ENCODE data around the gene LIN7C.

LIN7C gene

GRCh38 chr11:27471589-27472397 is 34.8 kb downstream of the LIN7C start:
- DNase-seq (ENCODE audit: low read depth in 1 of 2, low spot score in 1 of 2): no peak

DNA sequence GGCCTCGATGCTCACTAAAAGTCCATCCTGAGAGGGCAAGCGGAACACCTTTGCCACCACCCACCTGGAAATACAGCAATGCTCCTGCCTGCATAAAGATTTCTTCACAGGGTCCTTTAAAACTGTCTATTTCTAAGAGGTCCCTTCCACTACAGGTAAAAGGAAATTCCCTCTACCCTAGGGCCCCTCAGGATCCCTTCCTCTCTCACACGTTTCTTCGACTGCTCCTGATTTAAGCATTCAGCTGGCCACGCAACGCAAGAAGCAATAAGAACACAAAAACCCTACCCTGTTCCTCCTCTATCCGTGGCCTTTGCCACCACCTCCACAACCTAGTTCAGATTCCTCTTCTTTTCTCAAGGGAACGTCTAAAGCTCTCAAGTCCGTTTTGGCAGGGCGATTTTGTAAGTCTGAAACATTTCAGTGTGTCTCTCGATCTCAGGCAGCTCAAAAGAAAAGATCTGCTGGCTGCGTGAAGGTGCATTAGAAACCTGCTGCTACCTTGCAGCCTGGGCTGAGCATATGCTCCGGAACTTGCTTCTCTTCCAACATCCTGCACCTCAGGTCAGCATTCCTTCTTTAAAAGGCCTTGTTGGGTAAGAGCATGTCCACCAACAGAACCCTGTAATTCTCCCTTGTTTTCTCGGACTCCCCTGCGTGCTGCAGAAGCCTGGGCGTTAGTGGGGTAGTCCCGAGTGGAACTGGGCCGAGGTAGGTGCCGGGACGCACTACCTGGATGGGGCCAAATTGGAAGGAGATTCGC is 35.6 kb downstream of the LIN7C start:
- DNase-seq (ENCODE audit: low read depth in 1 of 2, low spot score in 1 of 2): no peak

GRCh38 chr11:27470166-27470565 is 36.4 kb downstream of the LIN7C start:
- DNase-seq (ENCODE audit: low read depth in 1 of 2, low spot score in 1 of 2): no peak

DNA sequence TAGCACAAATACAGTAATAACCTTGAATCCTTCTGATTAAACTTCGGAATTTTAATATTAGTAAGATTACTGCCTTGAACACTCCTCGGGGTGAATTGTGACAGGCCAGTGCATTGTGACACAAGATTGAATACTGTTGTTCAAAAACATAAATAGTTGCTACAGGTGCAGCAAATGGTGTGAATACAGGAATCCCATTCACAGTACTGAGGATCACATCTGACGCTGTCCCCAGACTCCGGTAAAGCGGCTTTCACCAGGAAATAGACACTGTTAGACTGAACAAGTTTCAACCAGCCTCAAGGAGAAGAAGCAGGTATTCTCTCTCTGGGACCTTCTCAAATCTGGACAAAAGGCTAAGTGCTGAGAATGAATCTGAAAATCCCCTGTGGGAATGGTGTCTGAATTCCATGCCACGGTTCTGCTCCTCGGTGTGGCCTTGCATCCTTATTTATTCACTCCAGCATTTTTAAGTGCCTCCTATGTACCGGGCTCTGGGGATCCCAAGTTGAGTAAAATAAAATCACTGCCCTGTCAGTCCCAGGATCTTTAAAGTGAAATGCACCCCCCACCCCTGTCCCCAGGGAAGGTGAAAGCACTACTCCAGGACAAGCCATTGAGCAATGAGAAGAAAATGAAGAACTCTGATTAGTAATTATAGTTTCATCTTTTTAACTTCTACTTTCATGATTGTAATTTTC is 37.4 kb downstream of the LIN7C start:
- DNase-seq (ENCODE audit: low read depth in 1 of 2, low spot score in 1 of 2): no peak

DNA sequence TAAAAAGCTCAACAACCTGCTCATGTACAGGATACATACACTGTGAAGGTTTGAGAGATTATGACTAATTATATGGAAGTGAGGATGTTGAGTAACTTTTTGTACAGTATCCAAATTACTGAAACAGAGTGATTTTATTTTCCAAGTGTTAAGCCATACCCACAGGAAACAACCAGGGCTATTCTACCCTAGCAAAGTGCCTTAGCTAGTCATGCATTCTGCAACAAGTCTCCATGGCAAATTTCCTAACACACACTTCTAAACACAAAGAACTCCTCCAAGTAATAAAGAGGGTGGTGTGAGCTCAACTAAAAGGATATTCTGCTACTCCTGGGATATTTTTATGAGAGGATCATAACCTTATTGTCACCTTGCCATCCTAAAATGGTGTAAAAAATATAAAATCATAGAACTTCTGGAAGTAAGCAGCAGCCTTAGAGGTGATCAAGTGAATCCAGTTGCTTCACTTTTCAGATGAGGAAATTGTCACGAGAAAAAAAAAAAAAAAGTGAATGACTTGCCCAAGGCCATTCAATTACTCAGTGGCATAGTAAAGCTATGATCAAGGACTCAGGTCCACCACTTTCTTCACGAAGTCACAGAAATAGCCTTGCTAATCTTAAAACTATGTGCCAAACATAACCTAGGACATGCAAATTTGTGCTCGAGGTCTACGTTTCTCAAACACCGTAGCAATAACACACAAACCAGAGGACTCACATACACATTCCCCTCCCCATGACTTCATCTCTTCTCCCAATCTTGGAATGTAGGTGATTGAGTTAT is 38.2 kb downstream of the LIN7C start:
- DNase-seq (ENCODE audit: low read depth in 1 of 2, low spot score in 1 of 2): no peak

DNA sequence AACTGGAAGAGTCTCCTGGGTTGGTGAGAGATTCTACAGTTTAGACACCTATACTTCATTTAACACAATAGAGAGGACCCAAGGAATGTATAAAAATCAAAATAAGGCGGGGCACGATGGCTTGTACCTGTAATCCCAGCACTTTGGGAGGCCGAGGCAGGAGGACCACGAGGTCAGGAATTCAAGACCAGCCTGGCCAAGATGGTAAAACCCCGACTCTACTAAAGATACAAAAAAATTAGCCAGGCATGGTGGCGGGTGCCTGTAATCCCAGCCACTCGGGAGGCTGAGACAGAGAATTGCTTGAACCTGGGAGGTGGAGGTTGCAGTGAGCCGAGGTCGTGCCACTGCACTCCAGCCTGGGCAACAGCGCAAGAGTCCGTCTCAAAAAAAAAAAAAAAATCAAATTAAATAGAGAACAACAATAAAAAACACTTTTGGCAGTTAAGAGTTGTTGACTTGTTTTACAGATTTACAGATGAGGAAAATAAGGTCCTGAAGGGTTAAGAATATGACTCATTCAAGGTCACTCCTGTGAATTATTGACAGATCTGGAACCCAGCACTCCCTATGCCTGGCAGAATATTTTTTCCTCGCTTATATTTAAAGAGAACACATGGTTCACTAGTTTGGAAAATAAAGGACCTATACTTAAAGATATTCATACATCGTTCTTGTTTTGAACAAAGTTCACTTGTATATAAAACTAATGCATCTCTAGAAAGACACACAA is 39.2 kb downstream of the LIN7C start:
- DNase-seq (ENCODE audit: low read depth in 1 of 2, low spot score in 1 of 2): no peak

- no peak for DNase-seq (ENCODE audit: low read depth in 1 of 2, low spot score in 1 of 2)
Measured at GRCh38 chr11:27466363-27466762, 40.2 kb downstream of the LIN7C start.

DNA sequence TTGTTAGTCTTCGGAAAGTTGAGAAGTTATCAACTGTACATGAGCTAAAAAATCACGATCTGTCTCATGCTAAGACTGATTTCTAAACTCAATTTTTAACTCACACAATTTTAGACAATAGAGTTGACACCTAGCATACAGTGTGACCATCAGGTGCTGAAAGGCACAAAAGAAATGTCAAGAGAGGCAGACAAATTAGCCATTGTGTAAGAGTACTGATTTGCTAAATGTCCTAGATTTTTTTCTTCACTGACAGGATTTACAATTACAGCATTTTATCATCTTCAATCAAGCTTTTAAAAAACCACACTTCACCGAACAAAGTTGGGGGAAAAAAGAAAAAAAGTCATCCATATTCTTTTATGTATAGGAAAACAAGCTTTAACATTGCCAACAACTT is 40.9 kb downstream of the LIN7C start:
- DNase-seq (ENCODE audit: low read depth in 1 of 2, low spot score in 1 of 2): no peak

GRCh38 chr11:27464909-27465308 is 41.7 kb downstream of the LIN7C start:
- DNase-seq (ENCODE audit: low read depth in 1 of 2, low spot score in 1 of 2): no peak

- DNase-seq (ENCODE audit: low read depth in 1 of 2, low spot score in 1 of 2): no peak
Measured at GRCh38 chr11:27464289-27464696, 42.3 kb downstream of the LIN7C start.

- DNase-seq (ENCODE audit: low read depth in 1 of 2, low spot score in 1 of 2): no peak
Measured at GRCh38 chr11:27462543-27462942, 44.0 kb downstream of the LIN7C start.

DNA sequence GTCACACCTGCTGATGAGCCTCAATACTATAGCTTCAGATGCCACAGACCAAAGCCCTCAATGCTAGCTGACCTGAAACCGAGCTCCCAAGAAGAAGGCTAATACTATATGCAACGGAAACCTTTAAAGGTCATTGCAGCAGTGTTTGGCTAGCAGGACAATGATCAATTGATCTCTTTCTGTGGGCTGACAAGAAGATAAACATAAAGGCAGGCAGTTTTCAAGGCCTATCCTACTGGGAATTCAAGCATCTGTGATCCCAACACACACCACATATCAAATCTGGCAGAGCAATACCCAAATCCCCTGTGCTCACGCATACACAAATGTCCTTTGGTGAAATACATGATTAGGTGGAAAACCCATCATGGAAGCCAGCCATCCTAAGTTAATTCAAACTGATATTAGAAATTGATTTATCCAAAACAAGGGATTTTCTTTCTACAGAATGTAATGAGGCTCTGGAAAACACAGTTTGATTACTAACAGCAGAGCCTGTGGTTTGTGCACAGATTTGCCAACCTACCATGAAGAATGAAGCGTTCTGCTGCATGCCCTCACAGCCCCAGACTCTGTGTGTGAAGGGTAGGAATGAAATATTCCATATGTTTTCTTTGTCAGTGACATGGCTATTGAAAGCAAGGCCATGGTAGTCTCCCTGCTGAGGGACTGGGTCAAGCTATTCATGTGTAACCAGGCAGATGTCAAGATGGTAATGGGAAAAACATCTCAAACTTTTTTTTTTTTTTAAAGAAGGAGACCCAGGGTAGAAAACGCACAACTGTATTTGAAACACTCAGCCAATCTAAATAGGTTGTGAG is 46.2 kb downstream of the LIN7C start:
- no peak for DNase-seq (ENCODE audit: low read depth in 1 of 2, low spot score in 1 of 2)

DNA sequence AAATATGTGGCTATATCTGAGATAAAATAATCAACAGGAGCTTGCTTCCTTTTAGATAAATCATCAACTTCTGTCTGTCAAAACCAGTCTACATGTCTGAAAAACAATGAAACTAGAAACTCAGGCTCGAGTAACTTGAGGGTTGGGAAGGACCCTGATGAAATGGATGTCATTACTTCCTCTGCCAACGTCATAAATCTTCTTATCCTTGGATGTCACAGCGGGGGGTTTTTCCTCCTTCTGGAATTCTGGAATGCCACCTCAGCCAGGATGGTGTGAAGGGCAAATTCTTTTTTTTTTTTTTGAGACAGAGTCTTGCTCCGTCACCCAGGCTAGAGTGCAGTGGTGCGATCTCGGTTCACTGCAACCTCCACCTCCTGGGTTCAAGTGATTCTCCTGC is 47.4 kb downstream of the LIN7C start:
- DNase-seq (ENCODE audit: low read depth in 1 of 2, low spot score in 1 of 2): no peak

GRCh38 chr11:27458182-27458581 is 48.4 kb downstream of the LIN7C start:
- no peak for DNase-seq (ENCODE audit: low read depth in 1 of 2, low spot score in 1 of 2)

DNA sequence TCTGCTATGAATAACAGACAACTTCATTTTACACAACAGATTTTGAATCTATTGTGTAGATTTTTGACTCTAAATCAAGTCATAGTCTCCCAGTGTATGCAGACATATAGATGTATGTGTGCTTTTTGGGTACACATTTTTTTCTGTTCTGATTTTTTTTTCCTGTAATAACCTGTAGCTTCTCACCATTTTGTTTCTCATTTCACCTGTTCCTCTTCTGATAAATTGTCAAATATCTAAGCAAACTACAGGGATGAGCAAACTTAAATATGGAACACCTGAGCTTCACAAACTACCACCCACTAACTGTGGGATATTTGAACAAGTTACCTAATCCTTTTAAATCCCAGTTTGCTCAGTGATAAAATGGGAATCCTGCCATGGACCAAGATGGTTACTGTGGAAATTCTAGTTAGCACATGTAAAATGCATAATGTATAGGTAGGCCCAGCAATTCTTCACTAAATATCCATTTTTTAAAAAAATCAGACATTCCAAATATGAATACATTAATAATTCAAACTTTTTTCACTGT is 49.7 kb downstream of the LIN7C start:
- no peak for DNase-seq (ENCODE audit: low read depth in 1 of 2, low spot score in 1 of 2)

- no peak for DNase-seq (ENCODE audit: low read depth in 1 of 2, low spot score in 1 of 2)
Measured at GRCh38 chr11:27456140-27456794, 50.3 kb downstream of the LIN7C start.

GRCh38 chr11:27455667-27456066 is 50.9 kb downstream of the LIN7C start:
- no peak for DNase-seq (ENCODE audit: low read depth in 1 of 2, low spot score in 1 of 2)

DNA sequence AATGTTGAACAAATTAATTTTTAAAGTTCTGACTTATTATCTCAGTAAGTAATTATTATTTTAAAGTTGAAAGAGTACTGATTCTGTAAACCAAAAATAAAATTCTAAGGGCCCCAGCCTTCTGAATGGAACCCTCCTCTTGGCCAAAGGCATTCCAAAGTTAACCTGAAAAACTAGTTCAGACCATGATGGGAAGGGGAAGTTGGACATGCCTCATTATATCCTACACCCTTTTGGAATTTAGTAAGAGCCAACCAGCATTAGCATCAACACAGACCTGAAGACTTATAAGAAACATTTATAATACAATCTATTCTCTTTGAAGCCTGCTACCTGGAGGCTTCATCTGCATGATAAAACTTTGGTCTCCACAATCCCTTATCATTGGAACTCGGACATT is 52.9 kb downstream of the LIN7C start:
- DNase-seq (ENCODE audit: low read depth in 1 of 2, low spot score in 1 of 2): no peak

- DNase-seq (ENCODE audit: low read depth in 1 of 2, low spot score in 1 of 2): no peak
Measured at GRCh38 chr11:27452147-27452546, 54.4 kb downstream of the LIN7C start.
